ENCODE measurements around the gene SPTB. TPM values are rescaled to one million over a fixed set of nuclear protein-coding genes. Genes with fewer than 3 reads are reported as not detected.

Gene SPTB
- total RNA-seq, 1 experiment from 2014 or later: 2.3 TPM

- H4K91ac ChIP-seq (ENCODE audit: insufficient read length, low read depth, low read length): no peak overlapping the region
- H4K5ac ChIP-seq (ENCODE audit: insufficient read length, low read depth, low read length): no peak overlapping the region
- peaks cover 6% of the 10 kb centered on the region; the same call in 1 of the 2 replicates for H3K79me2 ChIP-seq (ENCODE audit: insufficient read depth, low read length)
- no peak overlapping the region for H4K8ac ChIP-seq (replicated peaks; ENCODE audit: insufficient read length, low read depth, low read length)
- H3K27me3 ChIP-seq (ENCODE audit: insufficient read depth, low read length): no peaks in the 10 kb centered on the region
- H3K9ac ChIP-seq (ENCODE audit: extremely low read depth, insufficient read length, low read length): no peak overlapping the region
- H3K4me2 ChIP-seq (ENCODE audit: insufficient read depth, insufficient read length, low read length): no peak overlapping the region
- no peak for DNase-seq
- Mint-ChIP-seq H3K4me3 (no peak overlapping the region), H3K27me3 (ENCODE audit: low read depth) (no peaks in the 10 kb centered on the region), H3K4me1 (peaks cover 6 to 15% of the 10 kb centered on the region in 2 experiments), H3K9me3 (no peaks in the 10 kb centered on the region), H3K36me3 (ENCODE audit: insufficient read depth in 1 of 3, low read depth in 3 of 3) (peaks cover 3 to 12% (median 6%) of the 10 kb centered on the region in 3 experiments; a peak in 6 of 7 replicates), H3K27ac (no peak overlapping the region)
- H3T11ph ChIP-seq (ENCODE audit: low read length): no peak overlapping the region
- no peak overlapping the region for H2BK12ac ChIP-seq (ENCODE audit: insufficient read length, low read depth, low read length)
- H2BK15ac ChIP-seq (ENCODE audit: low read depth, low read length): no peak overlapping the region
- H3K9me3 ChIP-seq (ENCODE audit: control insufficient read depth, low read depth, low read length): no peaks in the 10 kb centered on the region
- H4K20me1 ChIP-seq (ENCODE audit: control insufficient read depth, insufficient read depth, insufficient read length): no peaks in the 10 kb centered on the region
- no peak overlapping the region for H3K56ac ChIP-seq (ENCODE audit: insufficient read length, low read depth, low read length)
- H3K23ac ChIP-seq (ENCODE audit: insufficient read length, low read depth, low read length): no peak overlapping the region
- peaks cover 6% of the 10 kb centered on the region for H3K23me2 ChIP-seq (ENCODE audit: insufficient read length, low read depth, low read length, poor library complexity, severe bottlenecking)
- no peak overlapping the region for H2AFZ ChIP-seq (ENCODE audit: low read length)
- H3K18ac ChIP-seq (ENCODE audit: insufficient read length, low read depth, low read length): no peak overlapping the region
- no peak overlapping the region for H2BK120ac ChIP-seq (ENCODE audit: low read depth, low read length, poor library complexity, severe bottlenecking)
- no peak overlapping the region for H2AK5ac ChIP-seq (ENCODE audit: insufficient read length, low read length)
- peaks cover 9% of the 10 kb centered on the region for H3K79me1 ChIP-seq (ENCODE audit: insufficient read depth, low read depth, low read length, poor library complexity, severe bottlenecking)
- no peak overlapping the region for H2BK20ac ChIP-seq (ENCODE audit: low read depth, low read length, poor library complexity, severe bottlenecking)
- H3K14ac ChIP-seq (ENCODE audit: insufficient read depth, low read length): no peak overlapping the region
- no peak overlapping the region for H2BK5ac ChIP-seq (ENCODE audit: insufficient read length, low read length)
- H3K4ac ChIP-seq (ENCODE audit: low read depth, low read length): no peak overlapping the region
- TF ChIP-seq CTCF (conservative IDR thresholded peaks at IDR 0.05): no peak
- no peak overlapping the region for H3K27ac ChIP-seq (ENCODE audit: insufficient read length, low read depth, low read length)
- H3K4me1 ChIP-seq (ENCODE audit: insufficient read depth, low read length): 0 out of 2 replicates have a peak, but pooled peaks cover 3% of the 10 kb centered on the region
These were observed 39.5 kb upstream of the SPTB start for GRCh38 chr14:64919215-64919614.
